GM18873 (cell line): ENCODE measurements around the gene WDFY2.

ENCODE experiments used
- ATAC-seq: cut with Tn5 transposase; IDR thresholded peaks from one replicate; pipeline ENCODE4 v1.9.1; 2021; ENCODE audit warnings: mild to moderate bottlenecking, moderate library complexity, moderate number of reproducible peaks; ENCODE audit not compliant: unreplicated experiment, low FRiP score

Gene WDFY2

GRCh38 chr13:51729866-51730553 is 145.7 kb downstream of the WDFY2 start:
- ATAC-seq: no peak

GRCh38 chr13:51730927-51731326 is 146.7 kb downstream of the WDFY2 start:
- ATAC-seq: no peak

- no peak for ATAC-seq
Measured at GRCh38 chr13:51731759-51732158, 147.5 kb downstream of the WDFY2 start.

GRCh38 chr13:51733374-51734298 is 149.4 kb downstream of the WDFY2 start:
- no peak for ATAC-seq

- ATAC-seq: no peak
Measured at GRCh38 chr13:51734786-51735185, 150.5 kb downstream of the WDFY2 start.

- ATAC-seq: no peak
Measured at GRCh38 chr13:51737609-51738008, 153.3 kb downstream of the WDFY2 start.

GRCh38 chr13:51738226-51738905 is 154.1 kb downstream of the WDFY2 start:
- no peak for ATAC-seq

- ATAC-seq: no peak
Measured at GRCh38 chr13:51739027-51739764, 154.9 kb downstream of the WDFY2 start.

- ATAC-seq: no peak
Measured at GRCh38 chr13:51740698-51741097, 156.4 kb downstream of the WDFY2 start.

- no peak for ATAC-seq
Measured at GRCh38 chr13:51742031-51742430, 157.8 kb downstream of the WDFY2 start.

GRCh38 chr13:51742611-51743010 is 158.3 kb downstream of the WDFY2 start:
- no peak for ATAC-seq

- ATAC-seq: no peak
Measured at GRCh38 chr13:51745243-51745642, 161.0 kb downstream of the WDFY2 start.

GRCh38 chr13:51746802-51747201 is 162.5 kb downstream of the WDFY2 start:
- no peak for ATAC-seq

- ATAC-seq: no peak
Measured at GRCh38 chr13:51747438-51748434, 163.5 kb downstream of the WDFY2 start.

GRCh38 chr13:51756651-51757050 is 172.4 kb downstream of the WDFY2 start:
- no peak for ATAC-seq

- no peak for ATAC-seq
Measured at GRCh38 chr13:51758691-51759090, 174.4 kb downstream of the WDFY2 start.

- ATAC-seq: no peak
Measured at GRCh38 chr13:51759240-51759639, 175.0 kb downstream of the WDFY2 start.

- no peak for ATAC-seq
Measured at GRCh38 chr13:51760592-51760991, 176.3 kb downstream of the WDFY2 start.

- ATAC-seq: no peak
Measured at GRCh38 chr13:51761643-51762350, 177.5 kb downstream of the WDFY2 start.
